IPS DF 6.9 (cell line): ENCODE results near the gene COL8A1.

ENCODE experiments used
- DNase-seq: peaks from one replicate; pipeline ENCODE4 v3.0.0-alpha.2; 2013; ENCODE audit warnings: low read depth, low spot score
- H3K27ac ChIP-seq: one replicate; pipeline ENCODE4 v1.5.1; 2013; ENCODE audit warnings: low read length, control low read depth
- H3K27me3 ChIP-seq: 2 replicates; pipeline ENCODE4 v1.6.1; 2013; ENCODE audit warnings: mild to moderate bottlenecking, low read length; ENCODE audit not compliant: control insufficient read depth, insufficient read depth
- H3K36me3 ChIP-seq: 2 replicates; pipeline ENCODE4 v1.6.1; 2013; ENCODE audit warnings: low read length; ENCODE audit not compliant: control insufficient read depth, insufficient read depth
- H3K4me1 ChIP-seq: 2 replicates; pipeline ENCODE4 v1.6.1; 2013; ENCODE audit warnings: low read length; ENCODE audit not compliant: control insufficient read depth, insufficient read depth
- H3K4me3 ChIP-seq: 2 replicates; pipeline ENCODE4 v1.5.1; 2013; ENCODE audit warnings: mild to moderate bottlenecking, low read length
- H3K9me3 ChIP-seq: 2 replicates; pipeline ENCODE4 v1.6.1; 2013; ENCODE audit warnings: low read length, inconsistent platforms; ENCODE audit not compliant: control insufficient read depth, insufficient read depth
- WGBS: extraction: QIAGEN DNeasy Blood & Tissue Kit; methylation state at CpG from one replicate; pipeline ENCODE4 v1.1.7; 2013; ENCODE audit warnings: mixed read lengths, missing lambda C conversion rate; ENCODE audit not compliant: insufficient read length, insufficient coverage; 5-methylcytosine and 5-hydroxymethylcytosine counted together

COL8A1 gene

DNA sequence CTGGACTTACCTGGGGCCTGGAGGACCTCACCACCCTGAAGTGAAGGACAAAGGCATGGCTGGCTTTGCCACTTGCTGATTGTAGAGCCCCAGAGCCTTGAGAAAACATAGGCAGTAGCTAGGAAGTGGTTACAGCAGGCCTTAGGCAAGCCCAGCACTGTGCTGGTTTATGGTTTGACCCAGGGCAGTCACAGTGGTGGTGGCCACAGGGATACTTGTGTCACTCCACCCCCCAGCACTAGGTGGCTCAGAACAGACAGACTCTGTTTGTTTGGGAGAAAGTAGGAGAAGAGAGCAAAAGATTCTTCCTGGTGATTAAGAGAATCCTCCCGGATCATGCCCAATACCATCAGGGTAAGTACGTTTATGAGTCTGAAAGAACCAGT lies 13.2 kb upstream of the COL8A1 start:
- no peaks in the 10 kb centered on the region for H3K36me3 ChIP-seq
- H3K27me3 ChIP-seq: no peaks in the 10 kb centered on the region
- H3K27ac ChIP-seq: no peak overlapping the region
- WGBS: no CpG with 5 or more reads among the region's 2 CpGs
- no peak overlapping the region for H3K4me3 ChIP-seq
- H3K9me3 ChIP-seq: no peaks in the 10 kb centered on the region
- H3K4me1 ChIP-seq: no peaks in the 10 kb centered on the region
- DNase-seq: no peak

DNA sequence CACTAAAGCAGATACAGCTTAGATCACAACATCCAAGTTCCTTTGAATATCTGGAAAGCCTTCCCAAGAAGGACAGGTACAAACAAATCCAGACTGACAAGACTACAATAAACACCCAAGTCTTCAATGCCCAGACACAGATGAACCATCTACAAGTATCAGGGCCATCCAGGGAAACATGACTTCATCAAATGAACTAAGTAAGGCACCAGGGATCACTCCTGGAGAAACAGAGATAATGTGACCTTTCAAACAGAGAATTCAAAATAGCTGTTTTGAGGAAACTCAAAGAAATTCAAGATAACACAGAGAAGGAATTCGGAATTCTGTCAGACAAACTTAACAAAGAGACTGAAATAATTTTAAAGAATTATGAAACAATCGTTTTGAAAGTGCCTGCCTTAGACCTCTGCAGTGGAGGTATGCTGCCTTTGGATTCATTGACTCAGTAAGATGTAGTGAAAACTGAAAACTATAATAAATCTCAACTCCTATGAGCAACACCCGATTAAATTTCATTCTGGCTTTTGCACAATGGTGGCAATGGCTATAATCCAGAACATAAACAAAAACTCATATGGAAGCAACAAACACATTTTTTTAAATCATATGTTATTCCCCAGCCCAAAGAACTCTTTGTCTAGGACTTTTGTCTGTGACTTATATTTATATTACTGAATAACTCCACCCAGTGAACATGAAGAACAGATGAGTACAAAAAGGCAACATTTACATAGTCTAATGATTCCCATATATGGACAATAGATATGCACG lies 12.6 kb upstream of the COL8A1 start:
- no CpG with 5 or more reads among the region's 4 CpGs for WGBS
- no peak for DNase-seq

DNA sequence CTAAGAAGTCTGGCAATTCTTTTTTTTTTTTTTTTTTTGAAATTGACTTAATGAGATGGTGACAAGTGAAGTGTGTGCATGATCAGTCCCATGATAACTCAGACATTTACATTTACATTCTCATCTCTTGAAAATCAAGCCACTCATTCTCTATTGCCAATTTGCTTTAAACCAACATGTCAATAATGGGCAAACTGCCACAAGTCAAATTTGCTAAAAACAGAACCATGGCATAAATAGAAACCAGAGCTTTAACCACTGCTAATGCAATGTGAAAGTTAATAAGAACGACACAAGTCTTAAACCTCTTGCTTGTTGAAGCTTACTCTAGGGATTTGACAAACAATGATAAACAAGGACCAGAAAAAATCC lies 12.0 kb upstream of the COL8A1 start:
- Histone ChIP-seq H3K9me3 (no peaks in the 10 kb centered on the region), H3K4me1 (no peaks in the 10 kb centered on the region), H3K27ac (no peak overlapping the region), H3K36me3 (no peaks in the 10 kb centered on the region), H3K4me3 (no peak overlapping the region), H3K27me3 (no peaks in the 10 kb centered on the region)
- WGBS: no CpG with 5 or more reads among the region's 1 CpG
- no peak for DNase-seq

More for the DNA sequence above, 12.6 kb upstream of the COL8A1 start:
- Histone ChIP-seq H3K36me3 (no peaks in the 10 kb centered on the region), H3K27me3 (no peaks in the 10 kb centered on the region), H3K27ac (no peak overlapping the region), H3K4me3 (no peak overlapping the region), H3K4me1 (no peaks in the 10 kb centered on the region), H3K9me3 (no peaks in the 10 kb centered on the region)

DNA sequence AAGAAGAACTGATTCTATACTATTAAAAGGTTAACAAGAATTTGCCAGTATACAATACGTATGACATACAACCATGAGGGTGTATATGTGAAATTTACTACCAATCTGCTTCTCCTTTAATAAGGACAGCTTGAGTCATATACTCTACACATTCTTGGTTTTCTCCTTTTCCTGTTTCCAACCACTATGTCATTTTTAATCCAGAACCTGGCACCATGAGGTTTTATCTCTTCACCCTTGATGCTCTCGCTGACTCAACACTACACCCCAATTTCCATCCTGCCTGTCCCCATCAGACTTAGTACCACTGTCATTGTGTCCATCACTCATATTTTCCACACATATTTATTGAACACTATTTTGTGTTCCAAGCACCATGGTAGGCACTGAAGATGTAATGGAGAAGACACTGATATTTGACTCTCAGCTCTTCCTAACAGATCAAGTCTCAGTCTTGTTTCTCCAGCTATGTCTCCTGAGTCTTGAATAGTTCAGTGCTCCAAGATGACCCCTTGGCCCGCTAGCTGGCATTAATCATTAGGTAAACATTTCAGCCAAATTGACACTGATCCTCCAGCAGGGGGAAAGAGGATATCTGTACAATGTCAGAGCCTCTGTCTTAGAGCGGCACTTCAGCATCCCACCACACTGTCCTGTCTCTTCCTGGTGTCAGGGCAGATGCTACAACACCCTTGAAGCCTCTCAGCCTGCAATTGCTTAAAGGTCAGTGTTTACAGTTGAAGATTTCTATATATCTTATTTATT lies 11.2 kb upstream of the COL8A1 start:
- H3K4me3 ChIP-seq: no peak overlapping the region
- H3K9me3 ChIP-seq: no peaks in the 10 kb centered on the region
- no peak overlapping the region for H3K27ac ChIP-seq
- WGBS: no CpG with 5 or more reads among the region's 4 CpGs
- no peak for DNase-seq
- no peaks in the 10 kb centered on the region for H3K36me3 ChIP-seq
- H3K4me1 ChIP-seq: no peaks in the 10 kb centered on the region
- H3K27me3 ChIP-seq: no peaks in the 10 kb centered on the region

DNA sequence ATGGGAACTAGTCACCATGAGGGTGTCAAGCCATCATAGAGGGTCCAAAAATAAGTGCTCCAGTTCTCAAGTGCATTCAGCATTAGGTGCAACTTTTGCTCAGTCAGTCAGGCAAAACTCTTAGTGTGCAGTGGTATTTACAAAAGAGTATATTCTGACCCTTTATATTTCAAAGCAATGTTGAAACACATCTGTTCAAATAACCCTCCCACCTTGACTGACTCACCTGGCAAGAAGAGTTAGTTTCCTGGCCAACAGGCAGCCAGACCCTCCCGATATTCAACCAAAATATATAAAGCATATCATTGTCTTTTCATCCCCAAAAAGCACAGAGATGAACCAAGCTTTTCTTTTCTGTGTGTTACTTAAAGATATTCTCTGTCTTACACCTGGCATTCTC lies 7.6 kb upstream of the COL8A1 start:
- no peak overlapping the region for H3K27ac ChIP-seq
- DNase-seq: no peak
- H3K9me3 ChIP-seq: no peaks in the 10 kb centered on the region
- no peaks in the 10 kb centered on the region for H3K27me3 ChIP-seq
- no peaks in the 10 kb centered on the region for H3K36me3 ChIP-seq
- H3K4me3 ChIP-seq: no peak overlapping the region
- H3K4me1 ChIP-seq: peaks cover 3% of the 10 kb centered on the region; the same call in 1 of the 2 replicates
- WGBS: no CpG with 5 or more reads among the region's 1 CpG

DNA sequence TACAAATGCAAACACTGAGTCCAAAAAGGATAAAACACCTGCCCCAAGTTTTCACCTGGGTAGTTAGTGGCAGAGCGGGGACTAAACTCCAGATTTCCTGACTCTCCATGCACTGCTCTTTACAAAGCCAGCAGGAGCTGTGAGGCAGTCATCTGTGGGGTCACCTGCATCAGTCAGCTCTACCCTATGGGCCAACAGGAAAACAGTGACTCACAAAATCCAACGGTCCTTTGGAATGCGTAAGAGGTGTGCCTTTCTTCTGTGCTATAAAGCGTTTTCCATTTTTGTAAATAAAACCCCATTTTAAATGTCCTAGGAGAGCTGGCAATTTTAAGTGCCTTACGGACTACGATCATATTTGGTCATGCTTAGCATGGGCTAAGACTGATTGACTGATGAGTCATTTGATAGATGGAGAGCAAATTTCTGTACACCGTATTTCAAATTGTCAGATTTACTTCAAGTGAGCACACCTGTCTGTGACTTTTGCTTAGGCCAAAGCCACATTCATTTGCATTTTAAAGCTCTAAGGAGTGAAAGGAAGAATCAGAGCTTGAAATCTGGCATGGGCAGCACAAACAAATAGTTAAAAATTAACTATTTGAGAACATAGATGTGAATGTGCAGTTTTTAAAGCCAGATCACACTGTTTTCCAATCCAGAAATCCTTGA lies 4.4 kb upstream of the COL8A1 start:
- no CpG with 5 or more reads among the region's 7 CpGs for WGBS
- no peak for DNase-seq
- Histone ChIP-seq H3K36me3 (no peaks in the 10 kb centered on the region), H3K27me3 (no peaks in the 10 kb centered on the region), H3K27ac (no peak overlapping the region), H3K9me3 (no peaks in the 10 kb centered on the region), H3K4me3 (no peak overlapping the region), H3K4me1 (peaks cover 3% of the 10 kb centered on the region; the same call in 1 of the 2 replicates)

DNA sequence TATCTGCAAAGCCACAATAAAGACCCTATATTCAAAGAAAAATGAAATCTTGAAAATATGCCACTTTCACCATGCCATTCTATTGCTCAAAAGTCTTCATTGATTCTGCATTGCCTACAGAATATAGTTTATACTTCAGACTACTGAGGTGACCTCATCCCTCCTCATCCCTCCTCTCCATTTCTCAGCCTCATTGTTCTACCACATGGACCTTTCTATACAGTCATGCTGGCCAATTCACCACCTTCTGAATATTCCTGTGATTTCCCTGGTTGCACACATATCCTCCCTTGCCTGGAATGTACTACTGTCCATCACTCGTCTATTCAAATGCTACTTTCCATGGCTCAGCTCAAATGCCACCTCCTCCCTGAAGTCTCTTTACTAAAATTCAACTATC lies 3.5 kb upstream of the COL8A1 start:
- Histone ChIP-seq H3K36me3 (no peaks in the 10 kb centered on the region), H3K27ac (no peak overlapping the region), H3K9me3 (no peaks in the 10 kb centered on the region), H3K4me1 (peaks cover 3% of the 10 kb centered on the region; the same call in 1 of the 2 replicates), H3K4me3 (no peak overlapping the region), H3K27me3 (no peaks in the 10 kb centered on the region)
- DNase-seq: no peak
- no CpG with 5 or more reads among the region's 1 CpG for WGBS

DNA sequence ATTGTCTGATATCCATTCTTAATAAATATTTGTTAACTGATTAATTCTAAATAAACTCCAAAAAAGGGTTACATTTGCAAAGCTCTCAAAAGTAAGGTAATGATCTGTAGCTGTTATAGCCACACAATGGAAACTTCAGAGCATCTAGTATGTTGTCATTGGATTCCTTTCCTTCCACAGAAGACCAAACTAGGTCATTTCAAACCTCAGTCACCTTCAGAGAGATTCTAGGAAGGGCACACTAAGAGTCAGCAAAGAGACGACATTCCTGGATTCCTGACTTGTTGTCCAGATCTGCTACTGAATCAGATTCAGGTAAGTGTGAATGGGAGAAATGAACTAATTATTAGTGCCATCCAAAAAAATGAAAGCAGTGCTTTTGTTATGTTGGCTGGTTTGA lies 3.0 kb upstream of the COL8A1 start:
- no CpG with 5 or more reads among the region's 1 CpG for WGBS
- no peak for DNase-seq
- Histone ChIP-seq H3K4me3 (no peak overlapping the region), H3K36me3 (no peaks in the 10 kb centered on the region), H3K27me3 (no peaks in the 10 kb centered on the region), H3K9me3 (no peaks in the 10 kb centered on the region), H3K4me1 (peaks cover 3% of the 10 kb centered on the region; the same call in 1 of the 2 replicates), H3K27ac (no peak overlapping the region)

DNA sequence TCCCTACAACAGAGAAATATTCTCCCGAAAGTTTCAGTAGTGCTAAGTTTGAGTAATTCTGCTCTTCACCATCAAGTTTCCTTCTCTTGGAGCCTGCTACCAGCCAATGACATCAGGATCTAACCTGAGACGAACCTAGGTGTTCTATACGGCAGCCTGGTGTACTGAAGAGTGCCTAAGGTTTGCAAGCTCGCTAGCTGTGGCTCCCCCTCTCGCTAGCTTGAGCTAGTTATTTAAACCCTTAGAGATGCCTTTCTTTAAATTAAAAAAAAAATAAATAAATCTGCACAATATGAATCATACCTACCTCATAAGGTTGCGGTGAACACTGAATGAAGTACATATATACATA lies 1.4 kb upstream of the COL8A1 start:
- H3K4me1 ChIP-seq: peaks cover 3% of the 10 kb centered on the region; the same call in 1 of the 2 replicates
- WGBS: no CpG with 5 or more reads among the region's 6 CpGs
- no peaks in the 10 kb centered on the region for H3K36me3 ChIP-seq
- no peaks in the 10 kb centered on the region for H3K27me3 ChIP-seq
- H3K4me3 ChIP-seq: peak overlapping the region; percentile 20; the same call in 1 of the 2 replicates
- H3K9me3 ChIP-seq: no peaks in the 10 kb centered on the region
- no peak for DNase-seq
- no peak overlapping the region for H3K27ac ChIP-seq

DNA sequence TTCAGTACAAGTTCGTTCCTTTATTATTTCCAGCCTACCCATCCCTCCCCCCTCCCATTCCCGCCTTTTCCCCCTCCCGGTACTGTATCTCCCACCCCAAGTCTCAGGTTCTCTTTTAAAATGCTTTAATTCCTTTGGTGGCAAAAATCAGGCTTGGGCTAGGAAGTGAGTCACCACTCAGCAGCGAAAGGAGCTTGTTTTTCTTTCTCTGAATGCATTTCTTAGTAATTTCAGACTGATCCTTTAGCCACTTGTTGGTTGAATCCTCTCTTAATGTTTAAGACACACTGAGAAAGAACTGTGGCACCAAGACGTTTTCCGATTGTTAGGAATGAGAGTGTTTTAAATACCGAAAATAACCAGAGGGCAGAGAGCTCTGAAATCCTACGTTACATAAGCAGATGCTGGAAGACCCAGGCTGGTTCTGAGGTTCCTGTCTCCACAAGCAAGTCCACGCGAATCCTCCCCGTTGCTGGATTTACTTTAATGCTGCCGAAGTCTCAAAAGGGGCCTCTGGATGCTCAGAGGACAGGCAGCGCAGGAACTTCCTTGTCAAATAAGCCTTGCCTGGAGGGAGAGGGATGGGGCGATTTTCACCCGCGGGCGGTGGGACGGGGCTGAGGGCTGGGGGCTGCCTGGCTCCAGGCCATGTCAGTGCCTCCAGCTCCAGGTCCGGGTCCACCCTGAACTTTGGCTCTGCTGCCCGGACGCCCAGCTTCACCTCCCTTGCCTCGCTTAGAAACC lies 854 bp upstream of the COL8A1 start:
- Histone ChIP-seq H3K4me3 (peak overlapping the region; percentile 28; the same call in 1 of the 2 replicates), H3K27ac (no peak overlapping the region), H3K4me1 (peaks cover 3% of the 10 kb centered on the region; the same call in 1 of the 2 replicates), H3K27me3 (no peaks in the 10 kb centered on the region), H3K9me3 (no peaks in the 10 kb centered on the region), H3K36me3 (no peaks in the 10 kb centered on the region)
- no CpG with 5 or more reads among the region's 22 CpGs for WGBS
- no peak for DNase-seq
